Activated naive CD4-positive, alpha-beta T cell treated with anti-CD3 and anti-CD28 coated beads, Interleukin-2, amount 50 U/mL, for 72 hours (primary cell): ENCODE results near the gene PTPRM. TPM values are rescaled to one million over a fixed set of nuclear protein-coding genes. Genes with fewer than 3 reads are reported as not detected.
"Not testable (repeated sequence)": the region's sequence is repeated elsewhere in the genome, so short reads cannot be mapped to it uniquely, and the experiment has no call there.

Experiments used
- ATAC-seq, 2 donors: fragments of 150-1000 bp; cut with Tn5 transposase; 2 replicates each; pipeline ENCODE4 v1.10.0; 2021; ENCODE audit warnings: mild to moderate bottlenecking in 2 of 2, moderate library complexity in 2 of 2
- DNase-seq, 2 donors: peaks; one replicate each; pipeline ENCODE4 v3.0.0; 2021 to 2022; ENCODE audit warnings: low spot score in 2 of 2
- H3K27ac Mint-ChIP-seq, 2 donors: one replicate each; pipeline ENCODE4 v1.8.0; 2022; ENCODE audit warnings: mild to moderate bottlenecking in 2 of 2, mixed read lengths in 2 of 2
- H3K36me3 Mint-ChIP-seq, 2 donors: one replicate each; pipeline ENCODE4 v1.8.0; 2022; ENCODE audit warnings: mixed read lengths in 2 of 2
- H3K9me3 Mint-ChIP-seq, 2 donors: one replicate each; pipeline ENCODE4 v1.8.0; 2022; ENCODE audit warnings: mixed read lengths in 2 of 2
- total RNA-seq, 2 donors: library from RNA; stranded (reverse); gene quantifications; one replicate each; pipeline ENCODE4 v1.2.3, GENCODE V29; 2022

PTPRM gene
- total RNA-seq, 2 donors from 2014 or later = 1.7 to 2.8 TPM

GRCh38 chr18:7941533-7941932 is 374.4 kb downstream of the PTPRM start:
- ATAC-seq = no peak
- H3K9me3 Mint-ChIP-seq = peaks cover 4 to 22% of the 10 kb centered on the region in 2 donors
- H3K36me3 Mint-ChIP-seq = no peaks in the 10 kb centered on the region
- DNase-seq = no peak
- peak overlapping the region in 1 of 2 donors; percentile 38 for H3K27ac Mint-ChIP-seq

DNA sequence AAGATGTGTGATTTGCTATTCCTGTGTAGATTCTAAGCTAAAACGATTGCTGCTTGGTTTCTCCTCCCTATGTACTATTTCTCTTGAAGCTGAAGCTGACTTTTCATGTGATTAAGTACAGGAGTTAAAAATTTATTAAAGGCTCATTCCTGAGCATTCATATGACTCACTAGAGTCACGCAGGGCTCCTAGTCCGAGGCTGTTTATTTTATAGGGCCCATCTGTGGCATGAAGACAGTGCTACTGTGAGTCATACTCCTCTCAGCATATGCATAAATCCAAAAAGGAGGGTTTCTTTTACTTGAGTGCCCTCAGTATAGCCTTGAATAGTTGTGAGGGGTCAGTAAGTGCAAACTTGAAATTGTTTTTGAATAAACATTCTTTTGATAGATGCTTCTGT is 378.8 kb downstream of the PTPRM start:
- Mint-ChIP-seq H3K9me3 (peaks cover 0 to 16% of the 10 kb centered on the region in 2 donors), H3K27ac (no peak overlapping the region), H3K36me3 (no peaks in the 10 kb centered on the region)
- DNase-seq (no peak), ATAC-seq (peak in 1 of 2 donors; percentile 51)

DNA sequence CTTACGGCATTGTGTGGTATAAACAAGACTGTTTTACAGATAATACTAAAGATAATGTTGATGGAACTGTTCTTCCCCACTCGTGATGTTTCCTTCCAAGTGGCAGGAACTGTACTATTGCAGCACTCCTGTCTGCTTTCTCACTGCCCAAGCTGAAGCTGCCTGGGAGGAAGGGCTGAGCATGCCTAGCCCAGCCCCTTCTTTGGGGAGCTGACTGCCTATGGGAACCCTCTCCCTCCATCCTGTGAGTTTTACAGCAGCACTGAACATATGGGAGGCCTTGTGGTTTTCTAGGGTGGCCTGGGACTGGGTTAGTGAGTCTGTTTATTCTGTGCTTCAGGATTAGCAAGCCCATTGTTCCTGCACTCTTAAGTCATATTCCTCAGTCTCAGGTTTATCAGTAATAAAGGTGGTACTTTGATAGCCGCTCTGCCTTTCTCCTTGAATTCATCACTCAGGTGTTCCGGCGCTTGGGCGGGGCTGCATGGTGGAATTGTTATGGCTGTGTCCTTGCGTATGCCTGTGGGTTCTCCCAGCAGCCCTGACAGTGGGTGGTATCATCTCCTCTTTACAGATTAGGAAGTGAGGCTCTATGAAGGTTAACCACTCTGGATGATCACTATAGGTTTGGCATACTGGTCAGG is 379.7 kb downstream of the PTPRM start:
- Mint-ChIP-seq H3K9me3 (peaks cover 0 to 16% of the 10 kb centered on the region in 2 donors), H3K36me3 (no peaks in the 10 kb centered on the region), H3K27ac (no peak overlapping the region)
- DNase-seq (no peak), ATAC-seq (peak in 1 of 2 donors; percentile 35)

- ATAC-seq (peak; percentile 67 to 79), DNase-seq (no peak)
- Mint-ChIP-seq H3K9me3 (peaks cover 0 to 4% of the 10 kb centered on the region in 2 donors), H3K27ac (no peak overlapping the region), H3K36me3 (no peaks in the 10 kb centered on the region)
These were observed 383.4 kb downstream of the PTPRM start for GRCh38 chr18:7950380-7951136.

- Mint-ChIP-seq H3K27ac (peak overlapping the region in 1 of 2 donors; percentile 27), H3K36me3 (no peaks in the 10 kb centered on the region), H3K9me3 (peaks cover 0 to 3% of the 10 kb centered on the region in 2 donors)
- peak; percentile 57 to 72 for ATAC-seq
- no peak for DNase-seq
These were observed 386.2 kb downstream of the PTPRM start for GRCh38 chr18:7953095-7953958.

- DNase-seq = no peak
- Mint-ChIP-seq H3K36me3 (no peaks in the 10 kb centered on the region), H3K27ac (no peak overlapping the region), H3K9me3 (peaks cover 0 to 3% of the 10 kb centered on the region in 2 donors)
- no peak for ATAC-seq
These were observed 387.1 kb downstream of the PTPRM start for GRCh38 chr18:7954238-7954637.

- DNase-seq (no peak), ATAC-seq (no peak)
- H3K9me3 Mint-ChIP-seq = peaks cover 0 to 3% of the 10 kb centered on the region in 2 donors
- H3K36me3 Mint-ChIP-seq = no peaks in the 10 kb centered on the region
- H3K27ac Mint-ChIP-seq = no peak overlapping the region
These were observed 388.1 kb downstream of the PTPRM start for GRCh38 chr18:7955175-7955574.

- peaks cover 0 to 3% of the 10 kb centered on the region in 2 donors for H3K9me3 Mint-ChIP-seq
- DNase-seq (no peak), ATAC-seq (no peak)
- H3K27ac Mint-ChIP-seq = peak overlapping the region in 1 of 2 donors; percentile 18
- H3K36me3 Mint-ChIP-seq = no peaks in the 10 kb centered on the region
These were observed 390.2 kb downstream of the PTPRM start for GRCh38 chr18:7957297-7957696.

DNA sequence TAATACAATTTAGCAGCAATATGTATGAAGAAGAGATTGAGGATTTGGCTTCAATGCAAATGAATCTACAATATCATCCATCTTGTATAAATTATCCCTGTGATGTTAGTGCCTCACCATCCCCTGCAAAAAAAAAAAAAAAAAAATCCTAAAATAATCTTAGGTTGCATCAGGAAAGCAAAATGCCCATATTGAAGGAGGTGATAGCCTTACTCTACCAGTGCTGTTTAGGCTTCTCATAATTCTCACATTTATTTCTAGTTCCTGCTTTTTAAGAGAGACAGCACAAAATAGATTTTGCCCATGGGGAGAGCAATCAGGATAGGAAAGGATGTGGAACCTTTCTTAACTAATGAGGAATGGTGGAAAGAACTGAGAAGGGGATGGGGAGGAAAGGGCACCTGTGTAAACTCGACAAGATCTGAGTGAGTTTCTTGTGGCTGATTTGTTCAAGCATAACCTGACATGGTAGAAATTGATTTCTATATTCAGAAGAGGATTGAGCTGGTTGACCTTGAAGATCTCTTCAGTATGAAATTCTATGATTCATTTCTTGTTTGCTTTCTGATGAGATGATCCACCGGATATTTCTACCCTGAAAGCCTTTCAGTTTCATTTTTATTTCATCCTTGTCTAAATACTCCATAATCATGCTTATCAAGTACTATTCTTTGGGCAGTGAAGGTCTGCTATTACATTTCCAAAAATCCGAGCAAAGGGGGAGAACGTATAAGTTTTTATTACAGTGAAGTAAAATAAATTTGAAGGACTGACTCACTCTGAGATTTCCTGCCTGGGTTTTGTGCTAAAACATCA is 391.2 kb downstream of the PTPRM start:
- DNase-seq (no peak), ATAC-seq (peak; percentile 48 to 63)
- peaks cover 0 to 3% of the 10 kb centered on the region in 2 donors for H3K9me3 Mint-ChIP-seq
- peak overlapping the region; percentile 58 to 60 for H3K27ac Mint-ChIP-seq
- H3K36me3 Mint-ChIP-seq = no peaks in the 10 kb centered on the region

GRCh38 chr18:7958897-7959146 is 391.7 kb downstream of the PTPRM start:
- H3K36me3 Mint-ChIP-seq = no peaks in the 10 kb centered on the region
- peaks cover 0 to 3% of the 10 kb centered on the region in 2 donors for H3K9me3 Mint-ChIP-seq
- ATAC-seq = peak in 1 of 2 donors; percentile 16
- H3K27ac Mint-ChIP-seq = peak overlapping the region in 1 of 2 donors; percentile 60
- DNase-seq = no peak

- not testable (repeated sequence) for H3K9me3 Mint-ChIP-seq, DNase-seq, H3K27ac Mint-ChIP-seq, H3K36me3 Mint-ChIP-seq, ATAC-seq
These were observed 399.6 kb downstream of the PTPRM start for GRCh38 chr18:7966682-7967081.

DNA sequence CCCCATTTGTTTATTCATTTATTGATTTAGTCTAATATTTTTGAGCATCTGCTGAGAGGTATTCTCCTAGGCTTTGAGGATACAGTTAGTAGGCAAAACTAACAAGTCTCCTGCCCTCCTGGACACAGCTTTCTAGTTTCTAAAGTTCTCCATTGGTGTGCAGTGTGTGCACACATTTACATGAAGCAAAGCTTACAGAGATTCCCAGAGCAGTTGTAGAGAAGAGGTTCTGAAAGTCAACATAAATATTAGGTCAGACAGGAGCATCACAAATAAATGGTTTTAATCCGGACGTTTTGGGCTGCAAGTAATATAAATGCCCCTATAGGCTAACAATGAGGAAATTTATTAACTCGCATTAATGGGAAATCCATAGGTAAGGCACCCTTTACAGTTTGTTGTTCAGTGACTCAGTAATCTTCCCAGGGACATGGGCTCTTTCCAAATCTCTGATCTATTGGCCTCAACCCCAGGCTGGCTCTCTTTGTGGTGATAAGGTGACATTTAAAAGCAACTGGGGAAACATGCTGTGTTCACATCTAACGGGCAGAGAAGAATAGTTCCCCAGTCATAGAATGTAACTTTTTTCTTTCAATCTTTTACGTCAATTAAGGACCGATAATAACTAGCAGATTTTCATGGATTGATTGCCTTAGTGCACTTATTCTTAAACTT is 407.2 kb downstream of the PTPRM start:
- Mint-ChIP-seq H3K9me3 (peaks cover 0 to 6% of the 10 kb centered on the region in 2 donors), H3K36me3 (no peaks in the 10 kb centered on the region), H3K27ac (no peak overlapping the region)
- ATAC-seq (no peak), DNase-seq (no peak)

- no peak overlapping the region for H3K27ac Mint-ChIP-seq
These were observed 410.8 kb downstream of the PTPRM start for GRCh38 chr18:7977897-7978296.

DNA sequence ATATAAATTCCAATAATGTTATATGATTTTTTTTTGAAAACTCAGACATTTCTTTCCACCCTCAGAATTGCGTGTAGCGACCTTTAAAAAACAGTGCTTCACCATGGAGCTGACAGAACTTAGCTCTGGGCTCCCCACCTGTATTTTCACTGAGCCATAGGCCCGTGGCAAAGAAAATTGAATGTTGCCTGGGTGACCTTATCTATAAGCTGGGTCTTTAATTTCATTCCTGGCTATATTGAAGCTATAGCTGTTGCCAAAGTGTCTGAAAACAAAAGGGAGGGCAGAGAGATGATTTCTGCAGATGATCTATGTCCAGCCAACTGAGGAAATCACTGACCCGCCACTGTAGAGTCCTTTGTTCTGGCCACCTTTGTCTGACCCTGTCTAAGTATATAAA is 411.7 kb downstream of the PTPRM start:
- ATAC-seq (no peak), DNase-seq (no peak)
- no peak overlapping the region for H3K27ac Mint-ChIP-seq
- H3K36me3 Mint-ChIP-seq = no peaks in the 10 kb centered on the region
- H3K9me3 Mint-ChIP-seq = peaks cover 7 to 12% of the 10 kb centered on the region in 2 donors

More at GRCh38 chr18:7977897-7978296, 410.8 kb downstream of the PTPRM start:
- no peak for ATAC-seq
- H3K36me3 Mint-ChIP-seq = no peaks in the 10 kb centered on the region
- peaks cover 7 to 12% of the 10 kb centered on the region in 2 donors for H3K9me3 Mint-ChIP-seq
- no peak for DNase-seq

DNA sequence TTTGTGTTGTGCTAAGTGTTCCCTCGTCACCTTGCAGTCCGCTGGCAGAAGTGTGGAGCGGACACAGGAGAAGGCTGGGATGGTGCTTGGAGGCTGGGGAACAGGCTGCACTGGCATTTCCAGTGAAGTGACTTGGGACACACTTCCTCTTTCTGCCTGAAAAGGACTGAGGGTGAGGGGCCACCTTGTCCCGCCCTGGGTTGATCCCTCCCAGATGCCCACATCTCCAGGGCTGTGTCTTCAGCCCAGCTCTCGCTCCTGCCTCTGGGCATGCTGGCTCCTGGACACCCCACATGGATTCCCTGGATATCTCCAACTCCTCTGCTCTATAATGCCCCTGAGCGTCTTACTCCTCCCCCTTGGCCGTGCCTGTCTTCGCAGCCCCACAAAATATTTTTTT is 412.6 kb downstream of the PTPRM start:
- DNase-seq (no peak), ATAC-seq (no peak)
- H3K27ac Mint-ChIP-seq = no peak overlapping the region
- H3K36me3 Mint-ChIP-seq = no peaks in the 10 kb centered on the region
- H3K9me3 Mint-ChIP-seq = peaks cover 7 to 12% of the 10 kb centered on the region in 2 donors

GRCh38 chr18:7980136-7980535 is 413.0 kb downstream of the PTPRM start:
- ATAC-seq (no peak), DNase-seq (no peak)

More at GRCh38 chr18:7980136-7980535, 413.0 kb downstream of the PTPRM start:
- no peaks in the 10 kb centered on the region for H3K36me3 Mint-ChIP-seq
- no peak overlapping the region for H3K27ac Mint-ChIP-seq
- H3K9me3 Mint-ChIP-seq = peaks cover 7 to 12% of the 10 kb centered on the region in 2 donors
